Kidney epithelial cell (primary cell): ENCODE results near the gene VEZT. TPM values are rescaled to one million over a fixed set of nuclear protein-coding genes. Genes with fewer than 3 reads are reported as not detected.

Source experiments
- DNase-seq: peaks from one replicate; pipeline ENCODE4 v3.0.0-alpha.2; 2010; ENCODE audit warnings: low read depth
- H3K27me3 ChIP-seq: 2 replicates; pipeline ENCODE4 v1.6.0; 2011; ENCODE audit warnings: low read length; ENCODE audit not compliant: control insufficient read depth, insufficient read depth
- H3K36me3 ChIP-seq: 2 replicates; pipeline ENCODE4 v1.5.1; 2011; ENCODE audit warnings: low read length; ENCODE audit not compliant: control insufficient read depth, insufficient read depth
- H3K4me3 ChIP-seq: 2 replicates; pipeline ENCODE4 v1.5.1; 2011; ENCODE audit warnings: low read depth, mild to moderate bottlenecking, control low read depth, low read length
- total RNA-seq: library from RNA; depleted of rRNA; stranded (reverse); fragments of >200 nt; gene quantifications from 2 replicates; pipeline ENCODE4 v1.2.3, GENCODE V29; 2015
- TF ChIP-seq, protein P1 (sequence below): IDR thresholded peaks from 2 replicates; pipeline ENCODE4 v1.5.1; 2011; ENCODE audit warnings: mild to moderate bottlenecking, moderate library complexity, low read length, control low read depth, inconsistent platforms; ENCODE audit not compliant: insufficient read depth, poor library complexity, severe bottlenecking

The VEZT gene
- total RNA-seq, 1 donor from 2014 or later, result 82.7 TPM

DNA sequence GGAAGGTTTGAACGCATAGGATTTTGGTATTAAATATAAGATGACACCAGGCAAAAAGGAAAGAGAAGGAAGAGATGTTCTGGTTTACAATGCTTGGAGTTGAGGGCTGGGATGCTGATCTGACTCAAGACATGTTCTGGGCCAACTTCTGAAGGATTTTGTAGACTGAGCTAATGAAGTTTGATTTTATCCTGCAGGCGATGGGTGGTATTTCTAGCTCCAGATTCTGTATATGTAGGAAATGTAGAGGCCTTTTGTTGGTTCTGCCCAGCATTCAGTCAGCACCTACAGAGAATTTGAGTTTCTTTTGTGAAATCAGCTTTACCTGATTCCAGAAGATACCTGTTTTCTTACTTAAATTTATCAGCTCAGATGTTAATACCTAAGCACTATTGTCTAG, 48.2 kb downstream of the VEZT start:
- TF ChIP-seq, protein P1, sequence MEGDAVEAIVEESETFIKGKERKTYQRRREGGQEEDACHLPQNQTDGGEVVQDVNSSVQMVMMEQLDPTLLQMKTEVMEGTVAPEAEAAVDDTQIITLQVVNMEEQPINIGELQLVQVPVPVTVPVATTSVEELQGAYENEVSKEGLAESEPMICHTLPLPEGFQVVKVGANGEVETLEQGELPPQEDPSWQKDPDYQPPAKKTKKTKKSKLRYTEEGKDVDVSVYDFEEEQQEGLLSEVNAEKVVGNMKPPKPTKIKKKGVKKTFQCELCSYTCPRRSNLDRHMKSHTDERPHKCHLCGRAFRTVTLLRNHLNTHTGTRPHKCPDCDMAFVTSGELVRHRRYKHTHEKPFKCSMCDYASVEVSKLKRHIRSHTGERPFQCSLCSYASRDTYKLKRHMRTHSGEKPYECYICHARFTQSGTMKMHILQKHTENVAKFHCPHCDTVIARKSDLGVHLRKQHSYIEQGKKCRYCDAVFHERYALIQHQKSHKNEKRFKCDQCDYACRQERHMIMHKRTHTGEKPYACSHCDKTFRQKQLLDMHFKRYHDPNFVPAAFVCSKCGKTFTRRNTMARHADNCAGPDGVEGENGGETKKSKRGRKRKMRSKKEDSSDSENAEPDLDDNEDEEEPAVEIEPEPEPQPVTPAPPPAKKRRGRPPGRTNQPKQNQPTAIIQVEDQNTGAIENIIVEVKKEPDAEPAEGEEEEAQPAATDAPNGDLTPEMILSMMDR, result no peak
- no peaks in the 10 kb centered on the region for H3K36me3 ChIP-seq
- H3K27me3 ChIP-seq, result no peaks in the 10 kb centered on the region
- no peak for DNase-seq
- no peak overlapping the region for H3K4me3 ChIP-seq

DNA sequence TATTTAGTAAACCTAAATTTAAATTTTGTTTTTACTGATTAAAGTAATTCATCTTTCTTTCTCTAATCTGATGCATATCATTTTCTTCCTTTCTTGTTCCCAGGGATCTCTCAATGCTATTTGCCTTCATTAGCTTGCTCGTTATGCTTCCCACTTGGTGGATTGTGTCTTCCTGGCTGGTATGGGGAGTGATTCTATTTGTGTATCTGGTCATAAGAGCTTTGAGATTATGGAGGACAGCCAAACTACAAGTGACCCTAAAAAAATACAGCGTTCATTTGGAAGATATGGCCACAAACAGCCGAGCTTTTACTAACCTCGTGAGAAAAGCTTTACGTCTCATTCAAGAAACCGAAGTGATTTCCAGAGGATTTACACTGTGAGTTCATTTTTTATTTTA, 48.6 kb downstream of the VEZT start:
- TF ChIP-seq, protein P1, result no peak
- DNase-seq, result no peak
- no peaks in the 10 kb centered on the region for H3K27me3 ChIP-seq
- H3K4me3 ChIP-seq, result no peak overlapping the region
- H3K36me3 ChIP-seq, result no peaks in the 10 kb centered on the region

DNA sequence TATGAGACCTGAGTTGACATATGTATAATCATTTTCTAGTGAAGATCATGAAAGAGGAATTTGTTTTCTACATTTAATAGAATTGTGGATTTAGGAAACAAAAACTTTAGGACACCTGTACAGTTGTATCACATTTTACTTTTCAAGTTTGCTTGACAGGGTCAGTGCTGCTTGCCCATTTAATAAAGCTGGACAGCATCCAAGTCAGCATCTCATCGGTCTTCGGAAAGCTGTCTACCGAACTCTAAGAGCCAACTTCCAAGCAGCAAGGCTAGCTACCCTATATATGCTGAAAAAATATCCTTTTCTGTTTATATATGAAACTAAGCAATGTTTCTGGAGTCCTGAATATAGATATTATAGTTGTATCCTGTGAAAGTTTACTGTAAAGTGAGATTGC, 52.3 kb downstream of the VEZT start:
- TF ChIP-seq, protein P1, result no peak
- no peaks in the 10 kb centered on the region for H3K36me3 ChIP-seq
- no peaks in the 10 kb centered on the region for H3K27me3 ChIP-seq
- no peak for DNase-seq
- no peak overlapping the region for H3K4me3 ChIP-seq

DNA sequence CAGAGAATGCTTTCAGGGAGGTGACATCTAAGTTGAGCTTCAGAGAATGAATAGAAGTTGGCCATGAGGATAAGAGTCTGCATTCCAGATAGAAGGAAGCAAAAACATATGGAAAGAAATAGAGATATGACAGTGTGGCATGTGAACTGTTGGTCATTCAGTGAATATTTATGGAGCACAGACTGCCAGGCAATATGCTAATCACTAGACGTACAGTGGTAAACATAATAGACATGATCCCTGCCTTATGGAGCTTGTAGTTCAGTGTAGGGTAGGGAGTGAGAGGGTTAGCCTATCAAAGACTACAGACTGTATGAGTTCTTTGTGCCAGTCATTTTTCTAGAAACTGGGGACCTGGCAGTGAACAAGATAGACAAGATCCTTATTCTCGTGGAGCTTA, 53.9 kb downstream of the VEZT start:
- DNase-seq, result no peak
- H3K4me3 ChIP-seq, result no peak overlapping the region
- H3K27me3 ChIP-seq, result no peaks in the 10 kb centered on the region
- H3K36me3 ChIP-seq, result no peaks in the 10 kb centered on the region
- TF ChIP-seq, protein P1, result no peak

DNA sequence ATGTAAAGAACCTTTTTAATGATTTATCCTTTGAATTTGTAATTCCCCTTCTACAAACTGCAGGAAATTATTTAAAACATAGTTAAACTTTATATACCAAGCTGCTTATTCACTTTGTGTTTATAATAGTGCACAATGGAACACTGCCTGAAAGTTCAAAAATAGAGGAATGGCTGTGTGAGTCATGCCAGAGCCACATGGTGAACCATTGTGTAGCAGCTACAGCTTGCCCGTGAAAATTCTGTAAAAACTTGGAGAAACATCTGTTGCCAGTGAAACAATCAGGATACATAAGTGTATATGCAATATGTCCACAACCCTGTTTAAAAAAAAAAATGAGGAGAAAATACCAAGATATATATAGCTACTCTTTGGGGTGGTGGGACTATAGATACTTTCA, 59.5 kb downstream of the VEZT start:
- H3K4me3 ChIP-seq, result no peak overlapping the region
- DNase-seq, result no peak
- no peaks in the 10 kb centered on the region for H3K27me3 ChIP-seq
- no peaks in the 10 kb centered on the region for H3K36me3 ChIP-seq
- TF ChIP-seq, protein P1, result no peak

DNA sequence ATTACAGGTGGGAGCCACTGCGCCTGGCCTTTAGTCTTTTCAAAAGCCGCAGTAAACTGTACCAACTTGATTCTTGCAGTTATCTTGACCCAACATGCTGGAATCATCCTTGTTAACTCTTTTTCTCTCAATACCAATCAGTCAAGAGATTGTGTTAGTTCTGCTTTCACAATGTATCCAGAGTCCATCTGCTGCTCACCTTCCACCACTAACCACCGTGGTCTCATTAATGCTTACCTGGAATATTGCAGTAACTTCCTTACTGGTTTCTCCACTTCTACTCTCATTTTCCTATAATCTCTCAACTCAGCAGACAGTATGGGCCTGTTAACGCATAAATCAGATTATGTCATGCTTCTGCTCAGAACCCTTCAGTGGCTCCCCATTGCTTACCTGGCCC, 62.2 kb downstream of the VEZT start:
- H3K27me3 ChIP-seq, result no peaks in the 10 kb centered on the region
- DNase-seq, result no peak
- TF ChIP-seq, protein P1, result no peak
- no peak overlapping the region for H3K4me3 ChIP-seq
- peaks cover 1% of the 10 kb centered on the region for H3K36me3 ChIP-seq
